HCT116 (cell line): Measurements from ENCODE around the gene MAP3K2. TPM values are rescaled to one million over a fixed set of nuclear protein-coding genes. Genes with fewer than 3 reads are reported as not detected.
A peak's percentile ranks its signal among the peaks of the same experiment; 100 is the strongest.

Source experiments
- ATAC-seq: fragments of 200-7000 bp; cut with Tn5 transposase; 2 replicates; pipeline ENCODE4 v1.9.1; 2020; ENCODE audit warnings: mild to moderate bottlenecking, moderate library complexity
- BruUV-seq: library from RNA; stranded (reverse); fragments of 400-500 nt; replicated peaks from 2 replicates; lab custom pipeline; 2021; lab: Mats Ljungman, UMichigan
- CTCF ChIA-PET: fragments of 300-600 bp; sonication (Branson Sonifier 250); formaldehyde crosslinking; loops from one replicate; lab custom pipeline; 2021; ENCODE audit warnings: antibody characterized with exemption; lab: Charles Lee
- POLR2A ChIA-PET: fragments of 300-600, 350-600 bp; sonication (Branson Sonifier 250); formaldehyde crosslinking; loops from one replicate; lab custom pipeline; 2021; ENCODE audit warnings: antibody characterized with exemption; lab: Charles Lee
- RAD21 ChIA-PET, 2 experiments: fragments of 300-600 bp; sonication (Branson Sonifier 250); formaldehyde crosslinking; loops; one replicate each; lab custom pipeline; 2023; ENCODE audit warnings: low total read pairs in 2 of 2; ENCODE audit not compliant: uncharacterized antibody in 2 of 2, unreplicated experiment in 2 of 2, low non-redundant PET in 1 of 2; lab: Charles Lee
- DNase-seq: peaks from one replicate; pipeline ENCODE4 v3.0.0-alpha.2; 2010; ENCODE audit warnings: low read depth, low spot score
- H2AFZ ChIP-seq: fragments of 200-600 bp; shearing (Covaris generic), sonication (generic); 2 replicates; pipeline ENCODE4 v1.6.1; 2017; ENCODE audit warnings: low read depth, mixed run types, mixed read lengths, antibody characterized with exemption, low read length; ENCODE audit not compliant: poor library complexity, severe bottlenecking
- H3K27ac ChIP-seq: 2 replicates; pipeline ENCODE4 v1.5.1; 2012; ENCODE audit warnings: low read depth, low read length
- H3K27me3 ChIP-seq: fragments of 200-600 bp; sonication (generic); 2 replicates; pipeline ENCODE4 v1.6.1; 2016; ENCODE audit warnings: mixed run types, low read length, mixed read lengths; ENCODE audit not compliant: insufficient read depth
- H3K36me3 ChIP-seq, 2 experiments: fragments of 200-500 bp in 1 of 2; fragments of 200-600 bp in 1 of 2; sonication (Bioruptor generic) in 1 of 2; sonication (generic) in 1 of 2; 2 replicates each; pipeline versions ENCODE4 v1.5.1 to v1.6.1; 2014 to 2016; ENCODE audit warnings: low read length in 2 of 2, inconsistent platforms in 1 of 2, mixed read lengths in 1 of 2, mixed run types in 1 of 2; ENCODE audit not compliant: insufficient read depth in 2 of 2, control insufficient read depth in 1 of 2
- H3K4me1 ChIP-seq, 2 experiments: fragments of 200-600 bp in 1 of 2; sonication (generic) in 1 of 2; 2 replicates each; pipeline versions ENCODE4 v1.5.1 to v1.6.1; 2012 to 2017; ENCODE audit warnings: low read length in 2 of 2, inconsistent platforms in 1 of 2, mild to moderate bottlenecking in 1 of 2, mixed read lengths in 1 of 2, mixed run types in 1 of 2, moderate library complexity in 1 of 2; ENCODE audit not compliant: insufficient read depth in 2 of 2, control insufficient read depth in 1 of 2
- H3K4me2 ChIP-seq: fragments of 200-600 bp; sonication (generic); 2 replicates; pipeline ENCODE4 v1.6.1; 2017; ENCODE audit warnings: mixed run types, low read length, mixed read lengths
- H3K4me3 ChIP-seq, 2 experiments: fragments of 200-600 bp in 1 of 2; sonication (generic) in 1 of 2; replicated peaks in 1 of 2; 2 replicates each; pipeline ENCODE4 v1.5.1; 2011 to 2016; ENCODE audit warnings: low read length in 2 of 2, control low read depth in 1 of 2, low read depth in 1 of 2, mild to moderate bottlenecking in 1 of 2, mixed read lengths in 1 of 2, mixed run types in 1 of 2
- H3K79me2 ChIP-seq: fragments of 200-600 bp; sonication (generic); 2 replicates; pipeline ENCODE4 v1.6.1; 2017; ENCODE audit warnings: mild to moderate bottlenecking, mixed run types, low read length, moderate library complexity, mixed read lengths; ENCODE audit not compliant: insufficient read depth
- H3K9ac ChIP-seq: fragments of 200-600 bp; sonication (generic); 2 replicates; pipeline ENCODE4 v1.6.1; 2016; ENCODE audit warnings: low read length, mixed read lengths
- H3K9me2 ChIP-seq: fragments of 200-600 bp; sonication (generic), shearing (Covaris generic); 2 replicates; pipeline ENCODE4 v1.6.1; 2017; ENCODE audit warnings: mixed run types, mild to moderate bottlenecking, moderate library complexity; ENCODE audit not compliant: insufficient read depth
- H3K9me3 ChIP-seq, 2 experiments: fragments of 200-500 bp in 1 of 2; fragments of 200-600 bp in 1 of 2; sonication (Bioruptor generic) in 1 of 2; sonication (generic) in 1 of 2; 2 replicates each; pipeline ENCODE4 v1.6.1; 2014 to 2017; ENCODE audit warnings: low read length in 2 of 2, mixed read lengths in 2 of 2, inconsistent platforms in 1 of 2, low read depth in 1 of 2, mild to moderate bottlenecking in 1 of 2, mixed run types in 1 of 2, moderate library complexity in 1 of 2; ENCODE audit not compliant: control insufficient read depth in 1 of 2, insufficient read depth in 1 of 2
- H4K20me1 ChIP-seq: fragments of 200-600 bp; sonication (generic), shearing (Covaris generic); 2 replicates; pipeline ENCODE4 v1.6.1; 2017; ENCODE audit warnings: mixed run types, mild to moderate bottlenecking, moderate library complexity; ENCODE audit not compliant: insufficient read depth
- CBX3 ChIP-seq: IDR thresholded peaks from 2 replicates; pipeline ENCODE4 v1.6.1; 2012; ENCODE audit warnings: low read depth
- ELF1 ChIP-seq: IDR thresholded peaks from 2 replicates; pipeline ENCODE4 v1.6.1; 2012; ENCODE audit warnings: low read depth, borderline replicate concordance
- FOSL1 ChIP-seq: IDR thresholded peaks from 2 replicates; pipeline ENCODE4 v1.6.1; 2012; ENCODE audit warnings: low read depth
- JUND ChIP-seq: IDR thresholded peaks from 2 replicates; pipeline ENCODE4 v1.6.1; 2012
- POLR2A ChIP-seq: IDR thresholded peaks from 2 replicates; pipeline ENCODE4 v1.7.0; 2011; ENCODE audit warnings: borderline replicate concordance; ENCODE audit not compliant: insufficient read depth, insufficient read length; ENCODE audit errors: extremely low read depth
- POLR2AphosphoS5 ChIP-seq: IDR thresholded peaks from 2 replicates; pipeline ENCODE4 v1.6.1; 2011; ENCODE audit warnings: mild to moderate bottlenecking, low read depth, low read length, moderate library complexity
- RAD21 ChIP-seq: IDR thresholded peaks from 2 replicates; pipeline ENCODE4 v1.6.1; 2012; ENCODE audit warnings: low read depth, mild to moderate bottlenecking
- REST ChIP-seq: IDR thresholded peaks from 2 replicates; pipeline ENCODE4 v1.6.1; 2012; ENCODE audit warnings: low read depth
- SIN3A ChIP-seq: IDR thresholded peaks from 2 replicates; pipeline ENCODE4 v1.6.1; 2012; ENCODE audit warnings: low read depth
- SP1 ChIP-seq: IDR thresholded peaks from 2 replicates; pipeline ENCODE4 v1.6.1; 2012; ENCODE audit warnings: low read depth
- SRF ChIP-seq: IDR thresholded peaks from 2 replicates; pipeline ENCODE4 v1.6.1; 2012; ENCODE audit warnings: low read depth
- TCF7L2 ChIP-seq: IDR thresholded peaks from 2 replicates; pipeline ENCODE4 v1.7.0; 2011; ENCODE audit warnings: borderline replicate concordance, inconsistent platforms; ENCODE audit not compliant: insufficient read depth, insufficient read length; ENCODE audit errors: extremely low read depth
- YY1 ChIP-seq: IDR thresholded peaks from 2 replicates; pipeline ENCODE4 v1.6.1; 2011; ENCODE audit warnings: low read length, low read depth, moderate library complexity, mild to moderate bottlenecking; ENCODE audit not compliant: insufficient replicate concordance; ENCODE audit errors: extremely low read depth
- ZFX ChIP-seq: fragments of 450-650 bp; IDR thresholded peaks from 2 replicates; pipeline ENCODE4 v1.6.1; 2017
- intact Hi-C: fragments of 100-400 bp; cut with micrococcal nuclease; formaldehyde crosslinking; loops from 2 replicates; pipeline ENCODE4 v1.10.0; 2022
- total RNA-seq: library from RNA; stranded (reverse); gene quantifications from one replicate; pipeline ENCODE4 v1.2.1, GENCODE V29; 2021; ENCODE audit not compliant: unreplicated experiment
- TF ChIP-seq, protein P1 (sequence below): IDR thresholded peaks from 2 replicates; pipeline ENCODE4 v1.6.1; 2012
- TF ChIP-seq, protein P2 (sequence below), 3 experiments: fragments of 200-600 bp in 1 of 3; sonication (generic) in 1 of 3; IDR thresholded peaks in 2 of 3; conservative IDR thresholded peaks in 1 of 3; 2 replicates each; pipeline ENCODE4 v1.5.1; 2012 to 2017; ENCODE audit warnings: low read depth in 2 of 3, low read length in 2 of 3, antibody characterized with exemption in 1 of 3, borderline replicate concordance in 1 of 3, control low read depth in 1 of 3, mild to moderate bottlenecking in 1 of 3, mixed read lengths in 1 of 3, mixed run types in 1 of 3, moderate library complexity in 1 of 3; ENCODE audit not compliant: insufficient read depth in 1 of 3
- TF ChIP-seq, protein P3 (sequence below): IDR thresholded peaks from 2 replicates; pipeline ENCODE4 v1.6.1; 2011; ENCODE audit warnings: mild to moderate bottlenecking, low read length, moderate library complexity; ENCODE audit not compliant: insufficient replicate concordance; ENCODE audit errors: extremely low read depth

MAP3K2 gene
- total RNA-seq, 1 experiment from 2014 or later: 44.5 TPM

DNA sequence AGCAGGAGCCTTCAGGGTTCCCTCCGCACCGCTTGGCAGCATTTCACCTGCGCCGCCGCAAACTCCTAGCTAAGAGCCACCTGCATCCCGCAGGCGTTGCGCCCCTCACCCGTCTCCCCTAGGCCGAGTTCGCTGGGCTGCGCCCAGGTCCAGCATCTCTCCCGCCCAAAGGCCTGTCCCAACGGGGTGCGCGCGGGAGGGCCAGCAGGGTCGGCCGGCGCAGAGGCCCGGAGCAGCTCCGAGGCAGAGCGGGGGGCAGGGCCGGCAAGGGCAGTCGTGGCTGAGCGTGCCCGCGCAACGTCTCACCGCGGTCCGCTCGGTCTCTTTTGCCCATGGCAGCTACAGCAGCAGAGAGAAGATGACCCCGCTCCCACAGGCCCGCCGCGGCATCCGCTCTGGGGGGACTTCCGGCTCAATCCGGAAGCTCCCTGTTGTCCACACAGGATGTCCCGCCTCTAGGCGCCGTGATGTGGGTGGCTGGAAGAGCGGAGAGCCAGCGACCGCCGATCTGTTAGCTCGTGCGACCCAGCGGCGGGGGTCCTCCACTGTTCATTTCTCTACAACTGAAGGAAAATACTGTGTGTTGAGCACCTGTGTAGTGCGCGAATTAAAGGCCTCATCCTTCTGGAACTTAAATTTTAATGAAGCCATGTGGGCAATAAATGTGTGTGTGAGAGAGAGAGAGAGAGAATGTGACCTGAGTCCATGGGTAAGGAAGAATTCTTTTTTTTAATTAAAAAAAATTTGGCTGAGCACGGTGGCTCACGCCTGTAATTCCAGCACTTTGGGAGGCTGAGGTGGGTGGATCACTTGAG lies 93.8 kb downstream of the MAP3K2 start, which contains the start of gene ERCC3 (continued):
- no peak for TF ChIP-seq TCF7L2
- TF ChIP-seq, protein P1, sequence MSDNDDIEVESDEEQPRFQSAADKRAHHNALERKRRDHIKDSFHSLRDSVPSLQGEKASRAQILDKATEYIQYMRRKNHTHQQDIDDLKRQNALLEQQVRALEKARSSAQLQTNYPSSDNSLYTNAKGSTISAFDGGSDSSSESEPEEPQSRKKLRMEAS: peak; percentile 77; the same call in 1 of the 2 replicates
- peak; percentile 11; the same call in 1 of the 2 replicates for TF ChIP-seq RAD21
- TF ChIP-seq SRF: no peak
- TF ChIP-seq POLR2A: peak; percentile 94
- TF ChIP-seq SIN3A: peak; percentile 89
- TF ChIP-seq YY1: peak; percentile 37
- TF ChIP-seq, protein P2, sequence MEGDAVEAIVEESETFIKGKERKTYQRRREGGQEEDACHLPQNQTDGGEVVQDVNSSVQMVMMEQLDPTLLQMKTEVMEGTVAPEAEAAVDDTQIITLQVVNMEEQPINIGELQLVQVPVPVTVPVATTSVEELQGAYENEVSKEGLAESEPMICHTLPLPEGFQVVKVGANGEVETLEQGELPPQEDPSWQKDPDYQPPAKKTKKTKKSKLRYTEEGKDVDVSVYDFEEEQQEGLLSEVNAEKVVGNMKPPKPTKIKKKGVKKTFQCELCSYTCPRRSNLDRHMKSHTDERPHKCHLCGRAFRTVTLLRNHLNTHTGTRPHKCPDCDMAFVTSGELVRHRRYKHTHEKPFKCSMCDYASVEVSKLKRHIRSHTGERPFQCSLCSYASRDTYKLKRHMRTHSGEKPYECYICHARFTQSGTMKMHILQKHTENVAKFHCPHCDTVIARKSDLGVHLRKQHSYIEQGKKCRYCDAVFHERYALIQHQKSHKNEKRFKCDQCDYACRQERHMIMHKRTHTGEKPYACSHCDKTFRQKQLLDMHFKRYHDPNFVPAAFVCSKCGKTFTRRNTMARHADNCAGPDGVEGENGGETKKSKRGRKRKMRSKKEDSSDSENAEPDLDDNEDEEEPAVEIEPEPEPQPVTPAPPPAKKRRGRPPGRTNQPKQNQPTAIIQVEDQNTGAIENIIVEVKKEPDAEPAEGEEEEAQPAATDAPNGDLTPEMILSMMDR (IDR thresholded peaks at IDR 0.05 in 2 of 3, conservative IDR thresholded peaks at IDR 0.05 in 1 of 3; ENCODE audit: borderline replicate concordance in 1 of 3, insufficient read depth in 1 of 3, low read depth in 2 of 3, low read length in 2 of 3): no peak
- 0 out of 2 replicates have a peak, but pooled peaks have one; percentile 2 for TF ChIP-seq SP1
- TF ChIP-seq FOSL1: no peak
- TF ChIP-seq JUND: 0 out of 2 replicates have a peak, but pooled peaks have one; percentile 17
- no peak for TF ChIP-seq CBX3

GRCh38 chr2:127293386-127293747 lies 94.4 kb downstream of the MAP3K2 start:
- H3K9me2 ChIP-seq: no peaks in the 10 kb centered on the region
- DNase-seq (no peak), ATAC-seq (peak; percentile 23; the same call in 1 of the 2 replicates)
- H3K36me3 ChIP-seq: peaks cover 31 to 33% of the 10 kb centered on the region in 2 experiments; a peak in 3 of 4 replicates
- ChIA-PET POLR2A (interaction anchor here (0.7 to 1.0 kb wide), 3 partner anchors 9 to 96 kb away, joined by 3 to 4 read pairs (median 4); no protein-coding TSS in a partner anchor), RAD21 (interaction anchor here in 1 of 2 experiments (1.4 kb wide), 1 partner anchor 96 kb away, joined by 6 read pairs; no protein-coding TSS in a partner anchor), CTCF (interaction anchor here (1.0 to 2.0 kb wide), 3 partner anchors 96 to 186 kb away, joined by 4 to 12 read pairs (median 9); no protein-coding TSS in a partner anchor)
- H3K27me3 ChIP-seq: no peaks in the 10 kb centered on the region
- BruUV-seq: TSS peak; percentile 46
- peak overlapping the region; percentile 87 to 93 for H3K4me3 ChIP-seq
- peaks cover 36% of the 10 kb centered on the region for H3K79me2 ChIP-seq
- peak overlapping the region; percentile 83 for H3K4me2 ChIP-seq
- peak overlapping the region; percentile 82 for H3K27ac ChIP-seq
- no peaks in the 10 kb centered on the region for H4K20me1 ChIP-seq
- H3K9me3 ChIP-seq: no peaks in the 10 kb centered on the region
- H3K9ac ChIP-seq: peak overlapping the region; percentile 87
- peaks cover 10 to 14% of the 10 kb centered on the region in 2 experiments for H3K4me1 ChIP-seq
- intact Hi-C loops: no loop called here
- no peak overlapping the region for H2AFZ ChIP-seq
- no peak for TF ChIP-seq ZFX
- no peak for TF ChIP-seq ELF1
- TF ChIP-seq POLR2AphosphoS5: no peak
- TF ChIP-seq, protein P3, sequence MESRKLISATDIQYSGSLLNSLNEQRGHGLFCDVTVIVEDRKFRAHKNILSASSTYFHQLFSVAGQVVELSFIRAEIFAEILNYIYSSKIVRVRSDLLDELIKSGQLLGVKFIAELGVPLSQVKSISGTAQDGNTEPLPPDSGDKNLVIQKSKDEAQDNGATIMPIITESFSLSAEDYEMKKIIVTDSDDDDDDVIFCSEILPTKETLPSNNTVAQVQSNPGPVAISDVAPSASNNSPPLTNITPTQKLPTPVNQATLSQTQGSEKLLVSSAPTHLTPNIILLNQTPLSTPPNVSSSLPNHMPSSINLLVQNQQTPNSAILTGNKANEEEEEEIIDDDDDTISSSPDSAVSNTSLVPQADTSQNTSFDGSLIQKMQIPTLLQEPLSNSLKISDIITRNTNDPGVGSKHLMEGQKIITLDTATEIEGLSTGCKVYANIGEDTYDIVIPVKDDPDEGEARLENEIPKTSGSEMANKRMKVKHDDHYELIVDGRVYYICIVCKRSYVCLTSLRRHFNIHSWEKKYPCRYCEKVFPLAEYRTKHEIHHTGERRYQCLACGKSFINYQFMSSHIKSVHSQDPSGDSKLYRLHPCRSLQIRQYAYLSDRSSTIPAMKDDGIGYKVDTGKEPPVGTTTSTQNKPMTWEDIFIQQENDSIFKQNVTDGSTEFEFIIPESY: no peak
- no peak for TF ChIP-seq REST
